ENCODE results near the gene EXOC6B.

EXOC6B gene

GRCh38 chr2:72681016-72681995 lies 144.5 kb downstream of the EXOC6B start:
- Histone ChIP-seq H3K4me3 (ENCODE audit: insufficient read length, low read depth) (no peak overlapping the region), H3K9me3 (ENCODE audit: insufficient read depth, low read length) (no peaks in the 10 kb centered on the region), H3K4me1 (ENCODE audit: insufficient read depth, insufficient read length) (no peaks in the 10 kb centered on the region), H3K27me3 (ENCODE audit: insufficient read depth, insufficient read length) (no peaks in the 10 kb centered on the region), H3K36me3 (ENCODE audit: insufficient read depth, insufficient read length, low read length) (no peaks in the 10 kb centered on the region), H3K9ac (ENCODE audit: insufficient read length, low read depth) (no peak overlapping the region)
- DNase-seq (ENCODE audit: low read depth, low spot score) = no peak
- TF ChIP-seq SUZ12 (IDR thresholded peaks at IDR 0.05; ENCODE audit: extremely low read depth, insufficient read depth, insufficient read length) = no peak
- no peak for TF ChIP-seq ZNF274 (IDR thresholded peaks at IDR 0.05; ENCODE audit: low read depth, low read length)

- H3K27me3 ChIP-seq (ENCODE audit: insufficient read depth, insufficient read length) = no peaks in the 10 kb centered on the region
- no peaks in the 10 kb centered on the region for H3K9me3 ChIP-seq (ENCODE audit: insufficient read depth, low read length)
- no peaks in the 10 kb centered on the region for H3K4me1 ChIP-seq (ENCODE audit: insufficient read depth, insufficient read length)
- no peak overlapping the region for H3K4me3 ChIP-seq (ENCODE audit: insufficient read length, low read depth)
- no peak for DNase-seq (ENCODE audit: low read depth, low spot score)
- no peaks in the 10 kb centered on the region for H3K36me3 ChIP-seq (ENCODE audit: insufficient read depth, insufficient read length, low read length)
- no peak overlapping the region for H3K9ac ChIP-seq (ENCODE audit: insufficient read length, low read depth)
- TF ChIP-seq YY1 (IDR thresholded peaks at IDR 0.05; ENCODE audit: insufficient read depth, insufficient read length) (no peak), SUZ12 (IDR thresholded peaks at IDR 0.05; ENCODE audit: extremely low read depth, insufficient read depth, insufficient read length) (no peak), ZNF274 (IDR thresholded peaks at IDR 0.05; ENCODE audit: low read depth, low read length) (no peak)
Measured at GRCh38 chr2:72678024-72678423, 147.8 kb downstream of the EXOC6B start.

GRCh38 chr2:72676341-72677025 lies 149.3 kb downstream of the EXOC6B start:
- no peaks in the 10 kb centered on the region for H3K27me3 ChIP-seq (ENCODE audit: insufficient read depth, insufficient read length)
- no peak for DNase-seq (ENCODE audit: low read depth, low spot score)
- H3K4me1 ChIP-seq (ENCODE audit: insufficient read depth, insufficient read length) = no peaks in the 10 kb centered on the region
- H3K4me3 ChIP-seq (ENCODE audit: insufficient read length, low read depth) = no peak overlapping the region
- no peaks in the 10 kb centered on the region for H3K9me3 ChIP-seq (ENCODE audit: insufficient read depth, low read length)
- H3K9ac ChIP-seq (ENCODE audit: insufficient read length, low read depth) = no peak overlapping the region
- no peaks in the 10 kb centered on the region for H3K36me3 ChIP-seq (ENCODE audit: insufficient read depth, insufficient read length, low read length)
- TF ChIP-seq SUZ12 (IDR thresholded peaks at IDR 0.05; ENCODE audit: extremely low read depth, insufficient read depth, insufficient read length) (no peak), ZNF274 (IDR thresholded peaks at IDR 0.05; ENCODE audit: low read depth, low read length) (no peak), YY1 (IDR thresholded peaks at IDR 0.05; ENCODE audit: insufficient read depth, insufficient read length) (no peak)

- no peak overlapping the region for H3K9ac ChIP-seq (ENCODE audit: insufficient read length, low read depth)
- no peaks in the 10 kb centered on the region for H3K4me1 ChIP-seq (ENCODE audit: insufficient read depth, insufficient read length)
- no peaks in the 10 kb centered on the region for H3K27me3 ChIP-seq (ENCODE audit: insufficient read depth, insufficient read length)
- TF ChIP-seq ZNF274 (IDR thresholded peaks at IDR 0.05; ENCODE audit: low read depth, low read length) = no peak
- no peak for TF ChIP-seq SUZ12 (IDR thresholded peaks at IDR 0.05; ENCODE audit: extremely low read depth, insufficient read depth, insufficient read length)
- TF ChIP-seq YY1 (IDR thresholded peaks at IDR 0.05; ENCODE audit: insufficient read depth, insufficient read length) = no peak
- no peaks in the 10 kb centered on the region for H3K36me3 ChIP-seq (ENCODE audit: insufficient read depth, insufficient read length, low read length)
- no peak for DNase-seq (ENCODE audit: low read depth, low spot score)
- no peaks in the 10 kb centered on the region for H3K9me3 ChIP-seq (ENCODE audit: insufficient read depth, low read length)
- no peak overlapping the region for H3K4me3 ChIP-seq (ENCODE audit: insufficient read length, low read depth)
Measured at GRCh38 chr2:72674982-72675915, 150.6 kb downstream of the EXOC6B start.

- H3K9ac ChIP-seq (ENCODE audit: insufficient read length, low read depth) = no peak overlapping the region
- TF ChIP-seq YY1 (IDR thresholded peaks at IDR 0.05; ENCODE audit: insufficient read depth, insufficient read length) (no peak), ZNF274 (IDR thresholded peaks at IDR 0.05; ENCODE audit: low read depth, low read length) (no peak), SUZ12 (IDR thresholded peaks at IDR 0.05; ENCODE audit: extremely low read depth, insufficient read depth, insufficient read length) (no peak)
- no peaks in the 10 kb centered on the region for H3K4me1 ChIP-seq (ENCODE audit: insufficient read depth, insufficient read length)
- no peaks in the 10 kb centered on the region for H3K27me3 ChIP-seq (ENCODE audit: insufficient read depth, insufficient read length)
- H3K9me3 ChIP-seq (ENCODE audit: insufficient read depth, low read length) = no peaks in the 10 kb centered on the region
- no peaks in the 10 kb centered on the region for H3K36me3 ChIP-seq (ENCODE audit: insufficient read depth, insufficient read length, low read length)
- DNase-seq (ENCODE audit: low read depth, low spot score) = no peak
- H3K4me3 ChIP-seq (ENCODE audit: insufficient read length, low read depth) = no peak overlapping the region
Measured at GRCh38 chr2:72673279-72673678, 152.6 kb downstream of the EXOC6B start.

- no peak for DNase-seq (ENCODE audit: low read depth, low spot score)
- Histone ChIP-seq H3K4me1 (ENCODE audit: insufficient read depth, insufficient read length) (no peaks in the 10 kb centered on the region), H3K27me3 (ENCODE audit: insufficient read depth, insufficient read length) (no peaks in the 10 kb centered on the region)
Measured at GRCh38 chr2:72669121-72669520, 156.7 kb downstream of the EXOC6B start.

More at GRCh38 chr2:72669121-72669520, 156.7 kb downstream of the EXOC6B start:
- Histone ChIP-seq H3K9me3 (ENCODE audit: insufficient read depth, low read length) (no peaks in the 10 kb centered on the region), H3K4me3 (ENCODE audit: insufficient read length, low read depth) (no peak overlapping the region), H3K9ac (ENCODE audit: insufficient read length, low read depth) (no peak overlapping the region), H3K36me3 (ENCODE audit: insufficient read depth, insufficient read length, low read length) (no peaks in the 10 kb centered on the region)
- no peak for TF ChIP-seq ZNF274 (IDR thresholded peaks at IDR 0.05; ENCODE audit: low read depth, low read length)
- no peak for TF ChIP-seq YY1 (IDR thresholded peaks at IDR 0.05; ENCODE audit: insufficient read depth, insufficient read length)
- TF ChIP-seq SUZ12 (IDR thresholded peaks at IDR 0.05; ENCODE audit: extremely low read depth, insufficient read depth, insufficient read length) = no peak

Data from NT2/D1 (cell line).